Fibroblast of lung (primary cell): ENCODE measurements around the gene ANKRD44. TPM values are rescaled to one million over a fixed set of nuclear protein-coding genes. Genes with fewer than 3 reads are reported as not detected.

ENCODE experiments used
- DNase-seq, 2 donors: peaks; one replicate each; pipeline versions ENCODE4 v3.0.0 to v3.0.0-alpha.2; 2010; ENCODE audit warnings: low read depth in 2 of 2
- H2AFZ ChIP-seq: 2 replicates; pipeline ENCODE4 v1.5.1; 2012; ENCODE audit warnings: low read length, control low read depth, inconsistent platforms
- H3K27ac ChIP-seq: 2 replicates; pipeline ENCODE4 v1.5.1; 2011; ENCODE audit warnings: low read length, control low read depth; ENCODE audit not compliant: insufficient read depth
- H3K27me3 ChIP-seq: 2 replicates; pipeline ENCODE4 v1.5.1; 2011; ENCODE audit warnings: mild to moderate bottlenecking, low read length; ENCODE audit not compliant: control insufficient read depth, insufficient read depth
- H3K36me3 ChIP-seq: 2 replicates; pipeline ENCODE4 v1.5.1; 2011; ENCODE audit warnings: low read length; ENCODE audit not compliant: control insufficient read depth, insufficient read depth
- H3K4me1 ChIP-seq: 2 replicates; pipeline ENCODE4 v1.5.1; 2011; ENCODE audit warnings: low read length; ENCODE audit not compliant: control insufficient read depth, insufficient read depth; ENCODE audit errors: extremely low read depth
- H3K4me2 ChIP-seq: 2 replicates; pipeline ENCODE4 v1.5.1; 2011; ENCODE audit warnings: low read length, control low read depth; ENCODE audit not compliant: insufficient read depth; ENCODE audit errors: extremely low read depth
- H3K4me3 ChIP-seq, 4 experiments: fragments of 200-600 bp in 1 of 4; sonication (generic) in 1 of 4; replicated peaks in 1 of 4; 2 replicates each; pipeline ENCODE4 v1.5.1; 2011 to 2016; ENCODE audit warnings: low read length in 4 of 4, low read depth in 3 of 4, mild to moderate bottlenecking in 3 of 4, control low read depth in 2 of 4, inconsistent platforms in 1 of 4, mixed read lengths in 1 of 4; ENCODE audit not compliant: insufficient read depth in 1 of 4; ENCODE audit errors: control extremely low read depth in 1 of 4
- H3K79me2 ChIP-seq: 2 replicates; pipeline ENCODE4 v1.5.1; 2012; ENCODE audit warnings: mild to moderate bottlenecking, low read length, inconsistent platforms; ENCODE audit not compliant: control insufficient read depth, insufficient read depth
- H3K9ac ChIP-seq: 2 replicates; pipeline ENCODE4 v1.5.1; 2011; ENCODE audit warnings: mild to moderate bottlenecking, low read length, control low read depth; ENCODE audit not compliant: insufficient read depth
- H3K9me3 ChIP-seq: 2 replicates; pipeline ENCODE4 v1.5.1; 2012; ENCODE audit warnings: low read depth, low read length; ENCODE audit not compliant: control insufficient read depth, insufficient read depth
- H4K20me1 ChIP-seq: 2 replicates; pipeline ENCODE4 v1.5.1; 2011; ENCODE audit warnings: low read length; ENCODE audit not compliant: control insufficient read depth, insufficient read depth; ENCODE audit errors: extremely low read depth
- CTCF ChIP-seq, 2 donors: IDR thresholded peaks in 1 of 2; conservative IDR thresholded peaks in 1 of 2; 1 replicate in 1 of 2; 2 replicates in 1 of 2; pipeline ENCODE4 v1.5.1; 2011 to 2012; ENCODE audit warnings: low read length in 2 of 2, control low read depth in 1 of 2, inconsistent platforms in 1 of 2, low read depth in 1 of 2, mild to moderate bottlenecking in 1 of 2
- EZH2 ChIP-seq: IDR thresholded peaks from 2 replicates; pipeline ENCODE4 v1.5.1; 2012; ENCODE audit warnings: low read length, control low read depth, mild to moderate bottlenecking; ENCODE audit errors: missing control alignments
- polyA plus RNA-seq, 2 donors: library from polyadenylated mRNA; depleted of rRNA in 1 of 2; stranded (reverse) in 1 of 2; unstranded in 1 of 2; fragments of >200 nt; gene quantifications; 2 replicates each; pipeline ENCODE4 v1.2.1, GENCODE V29; 2011 to 2012; ENCODE audit warnings: missing spikeins in 1 of 2
- total RNA-seq: library from RNA; depleted of rRNA; stranded (reverse); fragments of >200 nt; gene quantifications from 2 replicates; pipeline ENCODE4 v1.2.1, GENCODE V29; 2014

The ANKRD44 gene
- total and polyA plus RNA-seq, 2 donors (not counting 1 experiment from before 2014, with no cell fraction given), result 7.6 to 9.7 TPM

- no peak for TF ChIP-seq EZH2
- no peak for TF ChIP-seq CTCF (conservative IDR thresholded peaks at IDR 0.05 in 1 of 2, IDR thresholded peaks at IDR 0.05 in 1 of 2; ENCODE audit: low read depth in 1 of 2, low read length in 2 of 2)
- no peak overlapping the region for H3K4me3 ChIP-seq
- no peak for DNase-seq
- H2AFZ ChIP-seq, result no peak overlapping the region
- H3K9ac ChIP-seq, result no peak overlapping the region
- no peaks in the 10 kb centered on the region for H3K9me3 ChIP-seq
- no peaks in the 10 kb centered on the region for H3K27me3 ChIP-seq
- H3K4me2 ChIP-seq, result no peak overlapping the region
- no peaks in the 10 kb centered on the region for H3K36me3 ChIP-seq
- H3K27ac ChIP-seq, result no peak overlapping the region
- no peaks in the 10 kb centered on the region for H3K4me1 ChIP-seq
- no peaks in the 10 kb centered on the region for H3K79me2 ChIP-seq
- no peaks in the 10 kb centered on the region for H4K20me1 ChIP-seq
Measured at GRCh38 chr2:197149546-197149945, 161.0 kb downstream of the ANKRD44 start.

GRCh38 chr2:197148401-197148800 lies 162.2 kb downstream of the ANKRD44 start:
- no peaks in the 10 kb centered on the region for H3K9me3 ChIP-seq
- H3K27me3 ChIP-seq, result no peaks in the 10 kb centered on the region
- H3K4me1 ChIP-seq, result no peaks in the 10 kb centered on the region
- H3K27ac ChIP-seq, result no peak overlapping the region
- H3K36me3 ChIP-seq, result no peaks in the 10 kb centered on the region
- H4K20me1 ChIP-seq, result no peaks in the 10 kb centered on the region
- TF ChIP-seq CTCF (conservative IDR thresholded peaks at IDR 0.05 in 1 of 2, IDR thresholded peaks at IDR 0.05 in 1 of 2; ENCODE audit: low read depth in 1 of 2, low read length in 2 of 2) (no peak), EZH2 (no peak)
- DNase-seq, result no peak
- no peak overlapping the region for H3K4me3 ChIP-seq
- no peaks in the 10 kb centered on the region for H3K79me2 ChIP-seq
- H2AFZ ChIP-seq, result no peak overlapping the region
- H3K9ac ChIP-seq, result no peak overlapping the region
- no peak overlapping the region for H3K4me2 ChIP-seq

GRCh38 chr2:197147942-197148341 lies 162.6 kb downstream of the ANKRD44 start:
- H3K4me2 ChIP-seq, result no peak overlapping the region
- no peaks in the 10 kb centered on the region for H3K79me2 ChIP-seq
- no peak overlapping the region for H3K27ac ChIP-seq
- no peaks in the 10 kb centered on the region for H3K4me1 ChIP-seq
- TF ChIP-seq CTCF (conservative IDR thresholded peaks at IDR 0.05 in 1 of 2, IDR thresholded peaks at IDR 0.05 in 1 of 2; ENCODE audit: low read depth in 1 of 2, low read length in 2 of 2) (no peak), EZH2 (no peak)
- no peaks in the 10 kb centered on the region for H3K9me3 ChIP-seq
- no peak overlapping the region for H2AFZ ChIP-seq
- no peak for DNase-seq
- no peak overlapping the region for H3K9ac ChIP-seq
- H3K4me3 ChIP-seq, result no peak overlapping the region
- H4K20me1 ChIP-seq, result no peaks in the 10 kb centered on the region
- H3K36me3 ChIP-seq, result no peaks in the 10 kb centered on the region
- H3K27me3 ChIP-seq, result no peaks in the 10 kb centered on the region
